LNCAP (cell line): ENCODE measurements around the gene CAPRIN2.

Experiments used
- TF ChIP-seq, protein P1 (sequence below): fragments of 450-650 bp; IDR thresholded peaks from 2 replicates; pipeline ENCODE4 v1.5.1; 2017; ENCODE audit warnings: mild to moderate bottlenecking

CAPRIN2 gene

DNA sequence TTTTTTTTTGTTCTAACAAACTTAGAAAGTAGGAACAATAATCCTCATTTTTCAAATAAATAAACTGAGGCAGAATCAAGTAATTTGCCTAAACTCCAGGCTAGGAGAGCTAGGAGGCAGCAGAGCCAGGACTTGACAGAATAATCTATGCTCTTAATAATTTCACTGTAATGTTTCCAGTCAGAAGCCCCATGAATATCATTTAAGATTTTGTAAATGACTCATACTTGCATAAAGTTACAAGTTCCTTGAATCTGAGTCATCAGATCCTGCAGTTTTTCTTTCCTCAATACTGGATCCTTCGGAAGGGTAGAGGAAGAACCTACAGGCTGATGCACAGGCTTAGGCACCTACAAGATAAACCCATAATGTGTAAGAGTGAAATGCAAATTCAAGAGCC is 29.0 kb downstream of the CAPRIN2 start:
- TF ChIP-seq, protein P1, sequence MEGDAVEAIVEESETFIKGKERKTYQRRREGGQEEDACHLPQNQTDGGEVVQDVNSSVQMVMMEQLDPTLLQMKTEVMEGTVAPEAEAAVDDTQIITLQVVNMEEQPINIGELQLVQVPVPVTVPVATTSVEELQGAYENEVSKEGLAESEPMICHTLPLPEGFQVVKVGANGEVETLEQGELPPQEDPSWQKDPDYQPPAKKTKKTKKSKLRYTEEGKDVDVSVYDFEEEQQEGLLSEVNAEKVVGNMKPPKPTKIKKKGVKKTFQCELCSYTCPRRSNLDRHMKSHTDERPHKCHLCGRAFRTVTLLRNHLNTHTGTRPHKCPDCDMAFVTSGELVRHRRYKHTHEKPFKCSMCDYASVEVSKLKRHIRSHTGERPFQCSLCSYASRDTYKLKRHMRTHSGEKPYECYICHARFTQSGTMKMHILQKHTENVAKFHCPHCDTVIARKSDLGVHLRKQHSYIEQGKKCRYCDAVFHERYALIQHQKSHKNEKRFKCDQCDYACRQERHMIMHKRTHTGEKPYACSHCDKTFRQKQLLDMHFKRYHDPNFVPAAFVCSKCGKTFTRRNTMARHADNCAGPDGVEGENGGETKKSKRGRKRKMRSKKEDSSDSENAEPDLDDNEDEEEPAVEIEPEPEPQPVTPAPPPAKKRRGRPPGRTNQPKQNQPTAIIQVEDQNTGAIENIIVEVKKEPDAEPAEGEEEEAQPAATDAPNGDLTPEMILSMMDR = no peak

GRCh38 chr12:30719060-30719459 is 35.7 kb downstream of the CAPRIN2 start:
- TF ChIP-seq, protein P1 = no peak

DNA sequence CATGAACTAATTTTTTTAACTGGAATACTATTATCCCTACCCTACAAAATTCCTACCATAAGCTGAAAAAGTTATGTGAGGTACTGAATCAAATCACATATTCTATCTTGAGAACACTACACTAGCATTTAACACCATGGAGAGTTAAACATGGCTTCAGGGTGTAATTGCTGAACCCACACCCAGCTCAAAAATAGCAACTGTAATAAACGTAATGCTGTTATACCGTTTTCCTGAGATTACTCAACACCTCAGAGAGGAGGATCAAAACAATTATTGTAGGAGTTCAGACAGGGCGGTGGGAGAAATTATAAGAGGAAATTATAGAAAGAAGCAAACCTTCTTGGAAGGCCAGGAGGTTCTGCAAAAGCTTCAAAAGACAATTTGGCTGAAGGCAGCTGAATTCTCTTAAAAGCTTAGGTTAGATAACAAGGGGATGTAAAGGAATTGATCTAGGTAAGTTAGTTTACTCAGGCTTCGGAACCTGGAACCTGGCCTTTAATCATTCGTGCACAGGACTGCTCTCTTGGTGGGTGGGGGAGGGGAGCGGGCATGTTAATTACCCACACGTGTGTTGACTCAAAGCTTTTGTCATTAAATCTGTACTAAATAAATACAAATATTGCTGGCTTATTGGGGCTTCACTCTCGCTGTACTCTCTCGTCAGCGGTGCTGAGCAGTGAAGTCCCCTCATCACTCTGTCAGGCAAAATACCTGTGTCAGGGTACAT is 47.0 kb downstream of the CAPRIN2 start:
- TF ChIP-seq, protein P1 = no peak

DNA sequence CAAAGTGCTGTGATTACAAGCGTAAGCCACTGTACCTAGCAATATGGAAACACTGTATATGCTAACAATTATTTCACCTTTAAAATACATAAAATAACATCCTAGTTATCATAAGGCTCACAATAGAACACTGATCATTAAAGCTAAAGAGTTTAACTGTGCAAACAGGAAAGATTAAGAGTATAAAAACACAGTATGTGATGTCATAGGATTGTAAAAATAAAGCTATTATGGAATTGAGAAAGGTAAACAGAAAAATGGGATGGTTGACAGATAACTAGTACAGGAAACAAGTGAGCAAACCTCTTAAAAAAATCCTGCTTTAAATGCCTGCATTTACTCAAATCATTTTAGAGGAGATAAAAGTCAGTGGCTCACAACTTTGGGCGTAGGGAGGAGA is 48.3 kb downstream of the CAPRIN2 start:
- TF ChIP-seq, protein P1 = no peak

DNA sequence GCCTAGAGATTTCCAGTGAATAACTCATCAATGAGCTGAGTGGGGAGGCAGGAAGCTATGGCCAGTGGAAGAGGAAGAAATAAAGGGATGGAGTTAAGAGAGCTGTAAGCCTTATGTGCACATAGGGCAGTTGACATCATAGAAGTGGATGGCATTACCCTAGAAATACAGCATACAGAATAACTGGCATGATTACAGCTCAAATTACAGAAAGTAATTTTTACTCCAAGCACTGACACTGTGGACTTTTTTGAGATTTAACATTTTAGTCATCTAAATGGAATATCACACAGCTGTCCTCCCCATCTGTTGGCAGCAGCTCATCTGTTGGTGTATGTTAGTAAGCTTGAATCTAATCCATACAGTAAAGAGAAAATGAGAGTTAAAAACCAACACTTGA is 53.7 kb downstream of the CAPRIN2 start:
- TF ChIP-seq, protein P1 = no peak

- TF ChIP-seq, protein P1 = no peak
These were observed 54.4 kb downstream of the CAPRIN2 start for GRCh38 chr12:30700216-30700900.

GRCh38 chr12:30698346-30698745 is 56.4 kb downstream of the CAPRIN2 start:
- TF ChIP-seq, protein P1 = no peak
